NCI-H446 (cell line): ENCODE measurements around the gene CRELD2.

ENCODE experiments used
- DNase-seq, 2 experiments: peaks; one replicate each; lab custom pipeline; 2025; lab: John Stamatoyannopoulos, UW

Gene CRELD2

DNA sequence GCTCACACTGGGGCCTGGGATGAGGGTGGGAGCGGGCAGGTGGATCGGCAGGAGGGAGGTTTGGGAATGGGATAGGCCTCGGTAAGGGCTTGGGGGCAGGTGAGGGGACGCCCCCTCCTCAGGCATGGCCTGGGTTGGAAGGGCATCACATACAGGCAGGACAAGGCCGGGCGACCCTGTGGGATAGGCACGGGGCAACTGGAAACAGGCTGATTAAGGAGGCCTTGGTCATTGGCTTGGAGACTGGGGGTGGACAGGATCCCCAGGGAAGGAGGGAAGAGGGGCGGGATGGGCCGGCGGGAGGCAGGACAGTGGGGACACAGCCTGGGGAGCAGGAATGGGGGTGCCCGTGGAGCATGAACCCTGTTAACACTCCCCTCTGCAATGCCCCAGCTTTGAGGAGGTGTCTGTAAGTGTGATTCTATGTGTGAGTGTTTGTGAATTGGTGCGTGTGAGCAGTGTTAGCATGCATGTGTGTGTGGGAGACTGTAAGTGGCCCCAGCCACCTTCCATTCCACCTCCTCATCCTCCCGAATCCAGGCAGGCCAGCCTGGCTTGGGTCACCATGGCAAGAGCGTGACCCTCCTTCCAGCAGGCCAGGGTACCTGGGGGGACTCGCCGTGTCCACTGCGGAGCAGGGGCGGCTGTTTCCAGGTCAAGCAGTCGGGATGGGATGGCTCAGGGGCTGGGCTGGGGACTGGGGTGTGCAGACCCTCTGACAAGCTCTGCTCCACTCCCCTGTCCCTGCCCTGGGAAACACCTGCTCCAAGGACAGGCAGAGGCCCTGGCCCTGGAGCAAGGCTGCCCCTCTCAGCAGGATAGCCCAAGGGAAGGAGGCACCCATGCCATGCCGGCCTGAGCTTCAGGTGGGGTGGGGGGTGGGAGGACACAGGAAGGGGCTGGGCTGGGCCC is 38.7 kb downstream of the CRELD2 start:
- DNase-seq, result no peak

DNA sequence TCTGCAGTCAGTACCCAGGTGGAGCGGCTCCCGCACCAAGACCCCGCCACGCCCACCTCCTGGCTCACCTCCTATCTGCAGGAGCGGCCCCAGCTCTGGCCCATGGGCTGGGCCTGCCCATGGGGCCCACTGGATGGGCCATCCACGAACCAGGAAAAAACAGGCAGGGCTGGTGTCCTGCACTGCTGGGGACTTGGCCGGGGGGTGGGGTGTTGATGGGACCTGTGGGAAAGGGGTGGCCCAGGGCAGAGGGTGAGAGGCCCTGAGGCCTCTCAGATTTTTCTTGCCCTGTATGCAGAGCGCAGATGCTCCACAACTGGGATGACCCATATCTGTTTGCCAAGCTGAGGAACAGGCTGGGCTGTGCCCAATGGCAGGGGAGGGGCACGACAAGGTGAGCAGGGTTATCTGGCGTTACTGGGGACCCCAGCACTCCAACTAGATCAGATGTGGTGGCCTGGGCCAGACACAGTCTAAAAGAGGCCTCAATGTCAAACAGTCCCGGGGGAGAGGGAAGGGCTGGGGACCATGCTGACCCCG is 39.5 kb downstream of the CRELD2 start:
- no peak for DNase-seq

DNA sequence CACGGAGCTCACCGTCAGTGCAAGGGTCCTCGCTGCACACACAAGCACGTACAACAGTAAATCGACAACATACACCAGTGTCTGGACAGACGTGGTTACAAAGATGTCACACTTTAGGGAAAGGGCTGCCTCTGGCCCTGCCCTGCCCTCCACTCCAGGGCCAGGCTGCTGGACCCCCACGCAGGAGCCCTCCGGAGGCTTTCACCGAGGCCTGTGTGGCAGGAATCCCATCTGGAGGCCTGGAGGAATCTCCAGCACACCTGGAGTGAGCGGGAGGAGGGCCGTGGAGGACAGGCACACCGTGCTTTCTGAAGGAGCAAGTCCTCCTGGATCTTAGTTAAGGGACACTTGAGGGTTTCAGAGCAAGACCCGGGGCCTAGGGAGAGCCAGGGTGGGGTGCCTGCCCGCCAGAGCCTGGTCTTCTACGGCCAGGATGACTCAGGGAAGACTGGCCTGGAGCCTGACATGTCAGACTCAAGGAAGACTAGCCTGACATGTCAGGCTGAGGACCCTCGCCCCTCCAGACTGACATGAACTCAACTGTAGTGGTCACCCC is 40.0 kb downstream of the CRELD2 start:
- no peak for DNase-seq

DNA sequence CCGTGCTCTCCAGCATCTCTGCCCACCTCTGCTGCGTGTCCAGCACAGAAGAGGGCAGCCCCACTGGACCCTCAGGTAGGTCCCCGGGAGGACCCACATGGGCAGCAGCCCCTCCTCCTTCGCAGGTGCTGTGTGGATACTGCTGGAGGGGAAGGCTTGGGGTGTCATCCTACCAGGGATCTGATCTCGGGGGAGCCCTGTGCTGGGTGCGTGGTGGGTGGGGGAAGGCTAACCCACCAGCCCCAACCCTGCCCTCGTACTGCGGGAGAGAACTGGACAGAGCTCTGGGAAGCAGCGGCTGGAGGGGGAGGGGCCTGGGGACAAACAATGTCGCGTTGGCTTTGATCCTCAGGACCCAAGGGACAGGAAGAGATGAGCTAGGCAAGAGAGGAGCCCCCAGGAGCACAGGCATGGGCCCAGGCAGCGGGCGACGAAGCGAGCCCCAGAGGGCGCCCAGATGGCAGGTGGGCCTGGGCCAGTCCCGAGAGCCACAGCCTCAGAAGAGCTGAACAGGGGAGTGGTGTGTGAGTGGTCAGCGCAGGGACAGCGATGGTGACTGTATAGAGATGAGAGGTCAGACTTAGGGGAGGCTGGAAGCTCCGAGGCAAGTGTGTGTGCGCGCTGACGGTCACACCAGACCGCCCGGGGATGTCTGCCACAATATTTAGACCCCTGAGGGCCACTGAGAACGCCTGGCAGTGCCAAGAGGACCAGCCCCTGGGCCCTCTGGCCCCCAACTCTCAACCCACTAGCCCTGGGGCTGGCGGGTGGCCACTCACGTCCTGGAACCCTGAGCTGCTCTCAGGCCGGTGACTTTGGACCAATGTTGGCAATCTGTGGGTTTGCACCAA is 40.7 kb downstream of the CRELD2 start:
- no peak for DNase-seq

DNA sequence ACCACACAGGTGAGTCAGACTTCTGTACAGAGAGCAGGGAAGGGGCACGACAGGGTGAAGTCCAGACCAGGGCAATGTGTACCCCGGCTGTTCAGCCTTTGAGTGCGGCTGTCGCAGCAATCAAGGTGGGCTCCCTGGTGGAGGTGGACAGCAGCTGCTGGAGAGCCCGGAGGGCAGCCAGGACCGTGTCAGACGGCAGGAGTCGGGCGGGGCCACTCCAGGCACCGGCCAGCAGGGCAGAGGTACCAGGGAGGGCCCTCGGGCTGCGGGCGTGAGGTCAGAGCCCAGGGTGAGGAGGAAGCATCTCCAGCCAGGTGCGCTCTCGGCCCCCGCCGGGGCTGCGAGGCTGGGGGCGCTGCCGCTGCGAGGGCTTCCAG is 41.3 kb downstream of the CRELD2 start:
- DNase-seq, result no peak

DNA sequence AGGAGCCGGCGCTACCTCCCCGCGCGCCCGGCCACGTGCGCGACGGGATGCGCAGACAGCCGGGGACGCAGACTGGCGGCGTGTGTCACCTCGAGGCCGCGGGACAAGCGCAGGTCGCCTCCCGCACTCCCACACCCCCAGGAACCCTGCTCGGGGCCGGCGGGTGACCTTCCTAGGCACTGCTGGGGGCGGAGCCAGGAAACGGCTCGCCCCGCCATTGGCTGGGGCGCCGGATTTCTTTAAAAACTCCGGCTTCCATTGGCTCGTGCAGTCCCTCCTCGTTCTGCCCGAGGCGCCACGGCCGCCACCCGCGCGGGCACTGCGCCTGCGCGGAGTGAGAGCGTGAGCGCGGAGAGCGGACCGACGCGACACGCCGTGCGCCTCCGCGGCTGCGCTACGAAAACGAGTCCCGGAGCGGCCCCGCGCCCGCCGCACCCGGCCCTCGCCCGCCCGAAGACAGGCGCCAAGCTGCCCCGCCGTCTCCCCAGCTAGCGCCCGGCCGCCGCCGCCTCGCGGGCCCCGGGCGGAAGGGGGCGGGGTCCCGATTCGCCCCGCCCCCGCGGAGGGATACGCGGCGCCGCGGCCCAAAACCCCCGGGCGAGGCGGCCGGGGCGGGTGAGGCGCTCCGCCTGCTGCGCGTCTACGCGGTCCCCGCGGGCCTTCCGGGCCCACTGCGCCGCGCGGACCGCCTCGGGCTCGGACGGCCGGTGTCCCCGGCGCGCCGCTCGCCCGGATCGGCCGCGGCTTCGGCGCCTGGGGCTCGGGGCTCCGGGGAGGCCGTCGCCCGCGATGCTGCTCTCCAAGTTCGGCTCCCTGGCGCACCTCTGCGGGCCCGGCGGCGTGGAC is 41.9 kb downstream of the CRELD2 start, which contains the start of gene PIM3:
Gene PIM3, plus strand, starts transcription at position 614 of the 846 bp plus-strand sequence. Its CDS starts 176 bp downstream, at position 790.
- DNase-seq, result peak; percentile 62 to 97

DNA sequence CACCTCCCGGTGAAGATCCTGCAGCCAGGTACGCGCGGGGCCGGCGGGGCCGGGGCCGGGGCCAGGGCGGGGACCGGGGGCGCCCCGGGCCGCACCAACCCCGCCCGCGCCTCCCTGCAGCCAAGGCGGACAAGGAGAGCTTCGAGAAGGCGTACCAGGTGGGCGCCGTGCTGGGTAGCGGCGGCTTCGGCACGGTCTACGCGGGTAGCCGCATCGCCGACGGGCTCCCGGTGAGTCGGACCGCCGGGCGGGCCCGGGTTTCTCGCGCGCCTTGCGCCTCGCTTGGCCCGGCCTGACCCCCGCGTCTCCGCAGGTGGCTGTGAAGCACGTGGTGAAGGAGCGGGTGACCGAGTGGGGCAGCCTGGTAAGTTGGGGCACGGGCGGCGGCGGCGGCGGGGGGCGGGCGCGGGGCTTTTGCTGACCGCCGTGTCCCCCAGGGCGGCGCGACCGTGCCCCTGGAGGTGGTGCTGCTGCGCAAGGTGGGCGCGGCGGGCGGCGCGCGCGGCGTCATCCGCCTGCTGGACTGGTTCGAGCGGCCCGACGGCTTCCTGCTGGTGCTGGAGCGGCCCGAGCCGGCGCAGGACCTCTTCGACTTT is 42.7 kb downstream of the CRELD2 start:
- no peak for DNase-seq

DNA sequence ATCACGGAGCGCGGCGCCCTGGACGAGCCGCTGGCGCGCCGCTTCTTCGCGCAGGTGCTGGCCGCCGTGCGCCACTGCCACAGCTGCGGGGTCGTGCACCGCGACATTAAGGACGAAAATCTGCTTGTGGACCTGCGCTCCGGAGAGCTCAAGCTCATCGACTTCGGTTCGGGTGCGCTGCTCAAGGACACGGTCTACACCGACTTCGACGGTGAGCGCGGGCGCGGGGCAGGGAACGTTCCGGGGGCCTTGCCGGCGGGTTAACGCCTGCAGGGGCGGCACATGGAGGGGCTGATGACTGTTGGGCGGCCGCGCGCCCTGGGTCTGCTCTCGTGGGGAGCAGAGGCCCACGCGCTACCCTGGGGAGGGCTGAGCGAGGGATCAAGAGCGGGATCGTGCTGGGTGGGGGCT is 43.2 kb downstream of the CRELD2 start:
- DNase-seq, result no peak

DNA sequence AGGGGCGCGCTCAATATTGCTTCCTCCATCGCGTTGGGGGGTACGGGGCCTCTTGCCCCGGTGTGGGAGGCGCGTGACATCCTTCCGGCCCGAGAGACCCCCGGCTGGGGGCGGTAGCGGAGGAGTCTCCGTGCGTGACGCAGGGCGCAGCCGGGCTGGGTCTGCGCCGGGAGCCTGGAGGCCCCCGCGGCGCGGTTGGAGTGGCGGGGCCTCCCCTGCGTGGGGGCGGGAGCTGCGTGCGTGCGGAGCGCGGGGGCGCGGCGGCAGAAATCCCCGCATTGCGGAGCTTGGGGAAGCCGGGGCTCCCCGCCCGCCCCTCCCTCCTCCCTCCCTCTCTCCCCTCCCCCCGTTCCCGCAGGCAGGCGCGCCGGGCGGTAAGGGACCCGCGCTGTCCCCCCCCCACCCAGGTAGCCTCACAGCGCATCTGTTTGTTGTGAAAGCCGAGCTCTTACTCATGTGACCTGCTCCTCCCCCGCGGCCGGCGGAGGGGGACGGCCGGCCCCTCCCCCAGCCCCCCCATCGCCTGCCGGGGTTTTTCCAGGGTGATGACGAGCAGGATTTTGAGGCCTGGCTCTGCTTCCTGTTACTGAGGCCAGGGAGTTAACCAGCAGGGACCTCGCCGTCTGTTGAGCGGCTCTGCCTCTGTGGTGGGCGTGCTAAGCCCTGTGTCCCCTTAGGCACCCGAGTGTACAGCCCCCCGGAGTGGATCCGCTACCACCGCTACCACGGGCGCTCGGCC is 43.7 kb downstream of the CRELD2 start:
- DNase-seq, result peak in 1 of 2 experiments; percentile 39

DNA sequence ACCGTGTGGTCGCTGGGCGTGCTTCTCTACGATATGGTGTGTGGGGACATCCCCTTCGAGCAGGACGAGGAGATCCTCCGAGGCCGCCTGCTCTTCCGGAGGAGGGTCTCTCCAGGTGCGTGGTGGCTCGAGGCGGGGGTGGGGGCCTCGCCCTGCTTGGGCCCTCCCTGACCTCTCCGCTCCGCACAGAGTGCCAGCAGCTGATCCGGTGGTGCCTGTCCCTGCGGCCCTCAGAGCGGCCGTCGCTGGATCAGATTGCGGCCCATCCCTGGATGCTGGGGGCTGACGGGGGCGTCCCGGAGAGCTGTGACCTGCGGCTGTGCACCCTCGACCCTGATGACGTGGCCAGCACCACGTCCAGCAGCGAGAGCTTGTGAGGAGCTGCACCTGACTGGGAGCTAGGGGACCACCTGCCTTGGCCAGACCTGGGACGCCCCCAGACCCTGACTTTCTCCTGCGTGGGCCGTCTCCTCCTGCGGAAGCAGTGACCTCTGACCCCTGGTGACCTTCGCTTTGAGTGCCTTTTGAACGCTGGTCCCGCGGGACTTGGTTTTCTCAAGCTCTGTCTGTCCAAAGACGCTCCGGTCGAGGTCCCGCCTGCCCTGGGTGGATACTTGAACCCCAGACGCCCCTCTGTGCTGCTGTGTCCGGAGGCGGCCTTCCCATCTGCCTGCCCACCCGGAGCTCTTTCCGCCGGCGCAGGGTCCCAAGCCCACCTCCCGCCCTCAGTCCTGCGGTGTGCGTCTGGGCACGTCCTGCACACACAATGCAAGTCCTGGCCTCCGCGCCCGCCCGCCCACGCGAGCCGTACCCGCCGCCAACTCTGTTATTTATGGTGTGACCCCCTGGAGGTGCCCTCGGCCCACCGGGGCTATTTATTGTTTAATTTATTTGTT is 44.6 kb downstream of the CRELD2 start:
- no peak for DNase-seq

DNA sequence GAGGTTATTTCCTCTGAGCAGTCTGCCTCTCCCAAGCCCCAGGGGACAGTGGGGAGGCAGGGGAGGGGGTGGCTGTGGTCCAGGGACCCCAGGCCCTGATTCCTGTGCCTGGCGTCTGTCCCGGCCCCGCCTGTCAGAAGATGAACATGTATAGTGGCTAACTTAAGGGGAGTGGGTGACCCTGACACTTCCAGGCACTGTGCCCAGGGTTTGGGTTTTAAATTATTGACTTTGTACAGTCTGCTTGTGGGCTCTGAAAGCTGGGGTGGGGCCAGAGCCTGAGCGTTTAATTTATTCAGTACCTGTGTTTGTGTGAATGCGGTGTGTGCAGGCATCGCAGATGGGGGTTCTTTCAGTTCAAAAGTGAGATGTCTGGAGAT is 45.2 kb downstream of the CRELD2 start:
- no peak for DNase-seq

DNA sequence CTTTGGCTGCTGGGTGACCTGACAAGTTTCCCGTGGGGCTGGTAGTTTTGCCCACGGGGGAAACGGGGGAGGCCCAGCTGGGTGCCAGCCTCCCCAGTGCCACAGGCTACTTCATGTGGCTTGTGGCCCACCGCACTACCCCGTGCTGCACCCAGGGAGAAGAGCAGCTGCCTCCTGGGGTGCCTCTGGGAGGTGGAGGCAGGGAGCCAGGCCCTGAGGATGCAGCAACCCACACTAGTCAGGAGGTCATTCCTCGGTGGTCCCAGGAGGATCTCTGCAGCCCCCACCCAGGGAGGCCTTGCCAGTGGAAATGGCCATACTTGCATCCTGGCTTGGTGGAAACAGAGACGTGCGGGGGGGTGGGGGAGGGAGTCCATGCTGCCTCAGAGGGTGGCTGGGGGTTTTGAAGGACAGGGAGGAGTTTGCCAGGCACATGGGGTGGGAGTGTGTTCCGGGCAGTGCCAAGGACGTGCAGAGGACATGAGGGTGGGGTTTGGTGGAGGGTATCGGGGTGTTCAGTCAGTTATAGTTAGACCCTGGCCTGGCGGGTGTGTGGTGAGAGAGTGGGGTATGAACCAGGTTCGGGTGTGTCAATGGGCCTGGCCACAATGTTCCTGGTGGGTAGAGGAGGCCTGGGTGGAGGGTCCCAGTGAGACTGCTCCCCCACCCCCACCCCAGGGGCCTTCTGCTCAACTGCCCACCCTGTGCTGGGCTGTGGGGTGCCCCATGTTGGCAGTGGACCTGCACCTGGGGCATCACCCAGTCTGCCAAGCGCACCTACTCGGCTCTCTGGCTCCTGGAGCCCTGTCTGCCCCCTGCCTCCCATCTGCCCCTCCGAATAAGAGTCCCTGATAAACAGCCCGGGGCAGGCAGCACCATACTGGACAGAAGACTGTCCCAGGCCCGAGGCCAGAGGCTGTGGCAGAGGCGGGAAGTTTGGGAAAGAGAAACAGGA is 46.0 kb downstream of the CRELD2 start:
- DNase-seq, result no peak

DNA sequence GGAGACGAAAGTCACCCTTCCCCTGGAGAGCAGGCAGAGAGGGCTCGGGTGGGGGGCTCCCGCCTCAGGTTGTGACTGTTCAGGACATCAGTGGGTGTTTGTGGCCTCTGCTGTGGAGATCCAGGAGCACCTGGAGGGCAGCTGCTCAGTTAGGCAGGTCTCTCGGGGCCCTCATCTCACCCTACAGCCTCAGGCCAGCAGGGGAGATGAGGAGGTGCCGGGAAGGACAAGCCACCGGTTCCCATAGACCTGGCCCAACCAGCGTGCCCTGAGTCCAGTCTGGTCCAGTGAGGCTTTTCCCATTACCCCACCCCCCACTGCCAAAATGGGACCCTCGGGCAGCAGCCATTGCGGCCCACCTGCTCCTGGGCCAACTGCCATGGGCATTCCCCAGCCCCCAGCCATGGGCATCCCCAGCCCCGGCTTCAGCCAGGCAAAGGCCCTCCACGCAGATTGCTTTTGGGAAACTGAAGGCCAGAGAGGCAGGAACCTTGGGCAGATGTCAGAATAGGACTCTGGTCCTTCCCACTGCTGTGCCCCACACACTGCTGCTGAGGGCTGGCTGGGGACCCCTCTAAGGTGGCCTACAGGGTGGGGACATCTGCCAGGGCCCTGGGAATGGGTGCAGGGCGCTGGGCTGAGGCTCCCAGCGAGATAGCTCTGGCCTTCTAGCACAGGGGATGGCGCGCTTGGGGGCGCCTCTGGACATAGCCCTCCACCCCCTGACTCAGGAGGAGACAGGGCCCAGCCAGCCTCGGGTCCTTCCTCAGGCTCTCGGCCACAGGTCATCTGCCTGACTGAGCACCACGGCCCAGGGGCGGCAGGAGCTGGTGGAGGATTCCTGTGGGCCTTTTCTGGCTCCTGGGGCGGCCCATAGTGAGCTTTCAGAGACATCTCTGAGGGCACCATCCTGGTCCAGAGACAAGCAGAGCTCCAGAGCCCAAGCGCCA is 46.9 kb downstream of the CRELD2 start:
- DNase-seq, result no peak

DNA sequence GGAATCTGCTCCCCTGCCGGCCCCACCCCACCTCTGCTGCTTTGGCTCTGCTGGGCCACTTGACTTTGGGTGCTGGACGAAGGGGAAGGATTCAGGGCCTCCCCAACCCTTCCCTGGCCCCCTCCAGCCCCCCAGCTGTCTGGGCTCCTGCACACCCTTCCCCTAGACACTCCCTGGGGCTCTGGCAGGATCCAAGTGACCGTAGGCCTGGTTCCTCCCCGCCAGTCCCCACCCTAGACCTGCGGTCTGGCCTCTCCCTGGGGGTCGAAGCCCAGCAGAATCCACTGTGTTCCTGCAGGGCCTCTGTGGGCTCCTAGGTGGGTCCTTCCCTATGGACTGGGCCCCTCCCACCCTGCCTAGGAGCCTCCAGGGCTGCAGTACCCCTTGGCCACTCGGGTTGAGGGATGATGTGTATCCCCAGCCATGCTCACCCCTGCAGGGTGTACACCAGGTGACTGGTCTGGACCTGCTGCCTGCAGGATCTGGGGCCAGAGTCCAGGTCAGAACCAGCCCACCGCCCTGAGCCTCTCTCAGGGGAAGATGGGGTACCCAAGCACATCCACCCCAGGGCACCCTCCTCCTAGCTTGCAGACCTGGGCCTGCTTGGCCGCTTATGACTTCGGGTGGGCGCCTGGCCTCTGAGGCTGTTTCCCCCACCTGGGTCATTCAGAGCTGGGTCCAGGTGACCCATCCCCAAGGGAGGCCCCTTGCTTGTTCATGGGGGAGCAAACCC is 47.8 kb downstream of the CRELD2 start:
- no peak for DNase-seq

DNA sequence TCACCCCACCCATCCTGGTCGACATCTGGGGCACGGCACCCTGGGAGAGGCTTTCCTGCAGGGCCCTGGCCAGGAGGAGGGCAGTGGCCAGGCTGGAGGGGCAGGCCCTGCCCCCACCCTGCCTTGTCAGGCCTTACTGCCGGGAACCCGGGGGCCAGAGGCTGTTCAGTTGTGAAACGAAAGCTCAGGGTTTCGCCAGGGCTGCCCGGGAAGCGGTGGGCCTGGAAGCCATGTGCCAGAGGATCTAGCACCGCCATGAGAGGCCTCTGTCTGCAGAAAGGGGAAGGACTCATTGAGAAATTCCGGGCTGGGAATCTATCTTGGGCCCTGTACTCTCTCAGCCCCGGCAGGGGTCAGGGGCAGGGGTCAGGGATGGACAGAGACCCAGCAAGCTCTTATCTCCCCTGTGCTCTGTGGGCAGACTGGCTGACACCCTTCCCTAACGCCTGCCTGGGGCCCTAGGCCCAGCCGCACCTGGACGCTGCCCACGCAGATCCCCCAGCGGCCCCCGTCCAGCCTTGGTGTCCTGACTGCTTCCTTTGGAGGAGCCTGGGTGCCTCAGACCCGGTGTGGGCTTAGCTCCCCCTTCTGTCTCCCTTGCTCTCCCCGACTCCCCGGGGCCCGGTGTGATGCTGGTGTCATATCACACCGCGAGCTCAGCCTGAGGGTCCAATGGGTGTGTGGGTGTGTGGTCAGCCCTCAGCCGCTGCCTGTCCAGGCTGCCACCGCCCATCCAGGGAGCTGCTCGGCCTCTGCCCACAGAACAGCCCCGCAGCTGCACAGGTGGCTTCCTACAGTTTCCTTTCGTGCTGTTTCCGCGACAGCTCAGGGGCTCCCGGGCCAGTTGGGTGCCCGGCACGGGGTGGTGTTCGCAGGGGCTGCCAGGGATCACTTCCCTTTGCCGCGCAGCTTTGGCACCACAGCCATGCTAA is 48.6 kb downstream of the CRELD2 start:
- DNase-seq, result no peak
